SW480 (cell line): Measurements from ENCODE around the gene S100PBP.

Experiments used
- DNase-seq: peaks from one replicate; pipeline ENCODE4 v3.0.0-alpha.2; 2016; ENCODE audit warnings: low spot score

Gene S100PBP

GRCh38 chr1:32830092-32830852 is 12.8 kb downstream of the S100PBP start:
- no peak for DNase-seq

GRCh38 chr1:32831878-32832277 is 14.4 kb downstream of the S100PBP start:
- no peak for DNase-seq

GRCh38 chr1:32848354-32849063 is 31.1 kb downstream of the S100PBP start:
- DNase-seq: no peak

GRCh38 chr1:32855861-32856617 is 38.6 kb downstream of the S100PBP start:
- no peak for DNase-seq

- DNase-seq: no peak
These were observed 40.7 kb downstream of the S100PBP start for GRCh38 chr1:32858136-32858535.

GRCh38 chr1:32858791-32859190 is 41.3 kb downstream of the S100PBP start:
- DNase-seq: no peak

GRCh38 chr1:32859915-32860314 is 42.5 kb downstream of the S100PBP start:
- no peak for DNase-seq

- DNase-seq: no peak
These were observed 43.1 kb downstream of the S100PBP start for GRCh38 chr1:32860566-32860965.

GRCh38 chr1:32861904-32862695 is 44.6 kb downstream of the S100PBP start:
- no peak for DNase-seq

- no peak for DNase-seq
These were observed 45.9 kb downstream of the S100PBP start for GRCh38 chr1:32863218-32863880.

- no peak for DNase-seq
These were observed 46.4 kb downstream of the S100PBP start for GRCh38 chr1:32863881-32864245.

GRCh38 chr1:32864375-32865019 is 47.0 kb downstream of the S100PBP start:
- DNase-seq: no peak

GRCh38 chr1:32865639-32866405 is 48.4 kb downstream of the S100PBP start:
- no peak for DNase-seq

GRCh38 chr1:32867151-32867550 is 49.7 kb downstream of the S100PBP start:
- no peak for DNase-seq

- no peak for DNase-seq
These were observed 50.2 kb downstream of the S100PBP start for GRCh38 chr1:32867671-32868070.

GRCh38 chr1:32868085-32868484 is 50.6 kb downstream of the S100PBP start:
- no peak for DNase-seq

GRCh38 chr1:32868806-32869455 is 51.5 kb downstream of the S100PBP start:
- DNase-seq: no peak

GRCh38 chr1:32869923-32870614 is 52.6 kb downstream of the S100PBP start:
- DNase-seq: no peak
